WTC11 (cell line): ENCODE data around the gene COL20A1. TPM values are rescaled to one million over a fixed set of nuclear protein-coding genes. Genes with fewer than 3 reads are reported as not detected.

ENCODE experiments used
- PRDM15 ChIP-seq: sonication (generic); formaldehyde crosslinking; IDR thresholded peaks from 2 replicates; pipeline ENCODE4 v1.8.0; 2022; ENCODE audit warnings: missing genetic modification reagents
- microRNA-seq: library from miRNA; unstranded; fragments of <30 nt; microRNA quantifications from one replicate; pipeline ENCODE4 v1.2.0, GENCODE V29; 2022; ENCODE audit warnings: borderline number of aligned reads
- total RNA-seq: library from RNA; stranded (reverse); gene quantifications from 3 replicates; pipeline ENCODE4 v1.2.3, GENCODE V29; 2021

Gene COL20A1
- total RNA-seq, 1 experiment from 2014 or later, result 1.3 TPM

GRCh38 chr20:63384336-63384735 is 91.3 kb downstream of the COL20A1 start (continued):
- no peak for TF ChIP-seq PRDM15 (CRISPR knock-in tag)
- TF ChIP-seq, all 79 proteins: peak for 0

Small RNA genes within 50 kb of the gene (microRNA-seq; reads per million reads assigned to microRNA genes)
- gene MIR4326, result 3.1 reads per million

Other genes with a start within 250 kb of the COL20A1 start
- gene YTHDF1, start 77.1 kb upstream of the COL20A1 start, total RNA-seq, result 50.2 to 61.3 TPM (median 51.3 TPM) in 3 replicates
- 0.17 to 0.23 TPM in 2 of 3 replicates, not detected in the other for gene BIRC7, start 57.3 kb upstream of the COL20A1 start, total RNA-seq
- 7.2 to 11.0 TPM (median 9.6 TPM) in 3 replicates for gene NKAIN4, start 38.7 kb upstream of the COL20A1 start, total RNA-seq
- 115 to 207 TPM (median 121 TPM) in 3 replicates for gene ARFGAP1, start 20.4 kb upstream of the COL20A1 start, total RNA-seq
- 2.5 to 5.7 TPM (median 4.8 TPM) in 3 replicates for gene CHRNA4, start 68.2 kb downstream of the COL20A1 start, total RNA-seq
- gene KCNQ2, start 179.5 kb downstream of the COL20A1 start, total RNA-seq, result 99.8 to 112 TPM (median 108 TPM) in 3 replicates
- gene EEF1A2, start 205.9 kb downstream of the COL20A1 start, total RNA-seq, result 26.0 to 35.7 TPM (median 34.9 TPM) in 3 replicates
- gene PPDPF, start 227.6 kb downstream of the COL20A1 start, total RNA-seq, result 170 to 210 TPM (median 205 TPM) in 3 replicates
- gene PTK6, start 244.2 kb downstream of the COL20A1 start, total RNA-seq, result 0.22 to 0.53 TPM (median 0.32 TPM) in 3 replicates